Neural progenitor cell (in vitro differentiated cells): ENCODE data around the gene UTP11. TPM values are rescaled to one million over a fixed set of nuclear protein-coding genes. Genes with fewer than 3 reads are reported as not detected.

Experiments used
- DNase-seq: peaks from one replicate; pipeline ENCODE4 v3.0.0-alpha.2; 2016; ENCODE audit warnings: low spot score
- H2AFZ ChIP-seq: fragments of 200-600 bp; sonication (generic); replicated peaks from 2 replicates; pipeline ENCODE4 v1.6.1; 2016; ENCODE audit warnings: antibody characterized with exemption
- H3F3A ChIP-seq: fragments of 200-600 bp; sonication (generic); 2 replicates; pipeline ENCODE4 v1.6.1; 2016; ENCODE audit warnings: antibody characterized with exemption, low read depth
- H3K27ac ChIP-seq: fragments of 200-600 bp; sonication (generic); 2 replicates; pipeline ENCODE4 v1.5.1; 2016; ENCODE audit warnings: mild to moderate bottlenecking
- H3K27me3 ChIP-seq: fragments of 200-600 bp; sonication (generic); 2 replicates; pipeline ENCODE4 v1.6.1; 2016; ENCODE audit warnings: mild to moderate bottlenecking, moderate library complexity
- H3K36me3 ChIP-seq: fragments of 200-600 bp; sonication (generic); 2 replicates; pipeline ENCODE4 v1.5.1; 2016
- H3K4me1 ChIP-seq: fragments of 200-600 bp; sonication (generic); 2 replicates; pipeline ENCODE4 v1.6.1; 2016; ENCODE audit warnings: mixed run types
- H3K4me2 ChIP-seq: fragments of 200-600 bp; sonication (generic); 2 replicates; pipeline ENCODE4 v1.6.1; 2016
- H3K4me3 ChIP-seq: fragments of 200-600 bp; sonication (generic); 2 replicates; pipeline ENCODE4 v1.5.1; 2016
- H3K79me2 ChIP-seq: fragments of 200-600 bp; sonication (generic); 2 replicates; pipeline ENCODE4 v1.6.1; 2016; ENCODE audit warnings: low read depth
- H3K9ac ChIP-seq: fragments of 200-600 bp; sonication (generic); 2 replicates; pipeline ENCODE4 v1.6.1; 2016
- H3K9me3 ChIP-seq: fragments of 200-600 bp; sonication (generic); 2 replicates; pipeline ENCODE4 v1.5.1; 2016; ENCODE audit warnings: low read depth
- H4K20me1 ChIP-seq: fragments of 200-600 bp; sonication (generic); 2 replicates; pipeline ENCODE4 v1.6.1; 2016; ENCODE audit warnings: low read depth
- H3K27ac Mint-ChIP-seq: 3 replicates; pipeline ENCODE4 v1.8.0; 2021; ENCODE audit warnings: mixed read lengths
- H3K27me3 Mint-ChIP-seq: 2 replicates; pipeline ENCODE4 v1.8.0; 2022; ENCODE audit warnings: low read depth, mild to moderate bottlenecking, inconsistent platforms, moderate library complexity, mixed read lengths; ENCODE audit not compliant: insufficient read depth
- H3K36me3 Mint-ChIP-seq: 3 replicates; pipeline ENCODE4 v1.8.0; 2021; ENCODE audit warnings: mixed read lengths
- H3K4me1 Mint-ChIP-seq: 3 replicates; pipeline ENCODE4 v1.8.0; 2021; ENCODE audit warnings: mixed read lengths
- H3K4me3 Mint-ChIP-seq: 3 replicates; pipeline ENCODE4 v1.8.0; 2021; ENCODE audit warnings: mild to moderate bottlenecking, moderate library complexity, mixed read lengths
- H3K9me3 Mint-ChIP-seq: 3 replicates; pipeline ENCODE4 v1.8.0; 2020; ENCODE audit warnings: mixed read lengths
- EZH2 ChIP-seq: fragments of 200-600 bp; sonication (generic); IDR thresholded peaks from 2 replicates; pipeline ENCODE4 v1.6.1; 2017; ENCODE audit warnings: antibody characterized with exemption, mild to moderate bottlenecking, moderate library complexity
- EZH2phosphoT487 ChIP-seq: fragments of 200-600 bp; sonication (generic); IDR thresholded peaks from 2 replicates; pipeline ENCODE4 v1.6.1; 2017; ENCODE audit warnings: antibody characterized with exemption
- total RNA-seq: library from RNA; depleted of rRNA; stranded (reverse); fragments of >200 nt; gene quantifications from 2 replicates; pipeline ENCODE4 v1.2.3, GENCODE V29; 2015; ENCODE audit warnings: low replicate concordance
- TF ChIP-seq, protein P1 (sequence below): fragments of 200-600 bp; sonication (generic); IDR thresholded peaks from 2 replicates; pipeline ENCODE4 v1.5.1; 2017; ENCODE audit warnings: antibody characterized with exemption, mild to moderate bottlenecking

The UTP11 gene
- total RNA-seq, 1 donor from 2014 or later, result 86.0 TPM

DNA sequence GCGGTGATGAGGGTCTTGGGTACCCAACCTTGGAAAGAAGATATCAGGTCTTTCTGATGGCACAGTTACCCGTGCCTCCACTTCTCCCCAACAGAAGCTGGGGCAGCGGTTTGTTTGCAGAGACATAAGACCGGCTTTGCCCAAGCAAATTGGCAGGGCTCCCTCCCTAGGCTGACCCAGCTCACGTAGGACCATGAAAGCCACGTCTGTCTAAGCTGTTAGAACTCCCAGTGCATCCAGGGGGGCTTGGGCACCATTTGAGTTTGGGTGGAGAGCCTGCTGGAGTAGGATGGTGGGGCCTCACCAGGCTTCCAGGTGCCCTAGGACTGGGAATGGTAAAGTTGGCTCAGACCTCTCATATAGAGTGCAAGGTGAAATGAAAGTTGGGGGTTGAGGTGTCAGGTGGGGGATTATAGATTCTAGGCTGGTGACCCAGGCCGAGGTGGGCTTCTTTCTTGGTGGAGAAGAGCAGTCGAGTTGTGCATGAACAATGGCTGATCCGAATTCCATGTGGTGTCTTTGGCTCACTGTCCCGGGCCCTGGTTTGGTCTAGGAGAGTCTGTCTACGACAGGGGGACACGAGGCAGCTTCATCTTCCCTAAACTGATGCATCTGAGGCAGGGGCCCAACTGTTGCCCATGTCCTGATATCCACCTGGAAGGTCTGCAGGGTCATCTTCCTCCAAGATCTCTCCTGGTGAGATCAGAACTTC lies 30.7 kb downstream of the UTP11 start:
- H3K4me1 ChIP-seq, result peaks cover 35% of the 10 kb centered on the region

DNA sequence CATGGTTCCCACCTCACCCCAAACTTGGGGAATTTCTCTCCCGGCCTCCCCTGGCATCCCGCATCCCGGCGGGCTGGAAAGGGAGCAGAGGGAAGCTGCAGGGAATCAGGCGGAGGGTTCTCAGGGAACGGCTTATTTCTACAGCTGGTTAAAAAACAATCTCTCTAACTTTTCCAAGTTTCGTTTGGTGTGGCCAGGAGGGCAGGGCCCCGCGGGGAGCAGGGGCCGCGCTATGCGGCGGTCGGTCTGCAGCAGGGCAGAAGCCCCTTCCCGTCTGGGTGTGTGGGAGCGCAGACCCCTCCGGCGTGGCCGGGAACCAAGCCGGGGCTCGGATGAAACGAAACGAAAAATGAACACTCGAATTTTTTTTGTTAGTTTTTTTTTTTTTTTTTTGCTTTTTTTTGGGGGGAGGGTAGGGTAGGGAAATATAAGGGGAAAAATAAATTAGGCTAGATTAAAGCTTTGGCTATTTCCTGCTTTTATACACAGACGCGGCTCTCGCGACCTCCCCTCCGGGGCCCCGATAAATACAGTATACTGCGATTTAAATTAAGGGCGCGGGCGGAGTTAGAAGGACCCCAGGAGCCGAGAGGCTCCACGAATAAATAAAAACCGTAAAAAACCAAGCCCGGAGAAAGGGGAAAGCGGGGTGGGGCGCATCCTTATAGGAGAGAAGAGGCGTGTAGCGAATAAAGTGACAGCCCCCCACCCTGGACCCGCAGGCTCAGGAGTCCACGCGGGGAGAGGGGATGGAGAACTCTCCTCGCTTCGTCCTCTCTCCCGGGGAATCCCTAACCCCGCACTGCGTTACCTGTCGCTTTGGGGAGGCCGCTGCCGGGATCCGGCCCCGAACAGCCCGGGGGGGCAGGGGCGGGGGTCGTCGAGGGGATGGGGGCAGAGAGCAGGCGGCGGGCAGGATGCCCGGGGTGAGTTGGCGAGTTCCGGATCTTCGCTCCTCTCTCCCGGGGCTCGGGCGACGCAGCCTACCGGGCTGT lies 32.0 kb downstream of the UTP11 start:
- peak overlapping the region; percentile 99 for H3K4me2 ChIP-seq
- peaks cover 45% of the 10 kb centered on the region for H3K4me1 ChIP-seq
- H3K36me3 ChIP-seq, result peaks cover 2% of the 10 kb centered on the region
- Mint-ChIP-seq H3K4me3 (peak overlapping the region; percentile 93), H3K4me1 (peaks cover 53% of the 10 kb centered on the region), H3K27me3 (peaks cover 44% of the 10 kb centered on the region), H3K27ac (no peak overlapping the region), H3K36me3 (peaks cover 10% of the 10 kb centered on the region), H3K9me3 (no peaks in the 10 kb centered on the region)
- peak overlapping the region; percentile 74 for H3K9ac ChIP-seq
- peaks cover 58% of the 10 kb centered on the region for H3F3A ChIP-seq
- H3K27ac ChIP-seq, result peak overlapping the region; percentile 94
- H3K9me3 ChIP-seq, result no peaks in the 10 kb centered on the region
- no peak for DNase-seq
- H3K27me3 ChIP-seq, result no peaks in the 10 kb centered on the region
- peaks cover 97% of the 10 kb centered on the region for H3K79me2 ChIP-seq
- H4K20me1 ChIP-seq, result peaks cover 86% of the 10 kb centered on the region
- peak overlapping the region; percentile 92 for H3K4me3 ChIP-seq
- TF ChIP-seq, protein P1, sequence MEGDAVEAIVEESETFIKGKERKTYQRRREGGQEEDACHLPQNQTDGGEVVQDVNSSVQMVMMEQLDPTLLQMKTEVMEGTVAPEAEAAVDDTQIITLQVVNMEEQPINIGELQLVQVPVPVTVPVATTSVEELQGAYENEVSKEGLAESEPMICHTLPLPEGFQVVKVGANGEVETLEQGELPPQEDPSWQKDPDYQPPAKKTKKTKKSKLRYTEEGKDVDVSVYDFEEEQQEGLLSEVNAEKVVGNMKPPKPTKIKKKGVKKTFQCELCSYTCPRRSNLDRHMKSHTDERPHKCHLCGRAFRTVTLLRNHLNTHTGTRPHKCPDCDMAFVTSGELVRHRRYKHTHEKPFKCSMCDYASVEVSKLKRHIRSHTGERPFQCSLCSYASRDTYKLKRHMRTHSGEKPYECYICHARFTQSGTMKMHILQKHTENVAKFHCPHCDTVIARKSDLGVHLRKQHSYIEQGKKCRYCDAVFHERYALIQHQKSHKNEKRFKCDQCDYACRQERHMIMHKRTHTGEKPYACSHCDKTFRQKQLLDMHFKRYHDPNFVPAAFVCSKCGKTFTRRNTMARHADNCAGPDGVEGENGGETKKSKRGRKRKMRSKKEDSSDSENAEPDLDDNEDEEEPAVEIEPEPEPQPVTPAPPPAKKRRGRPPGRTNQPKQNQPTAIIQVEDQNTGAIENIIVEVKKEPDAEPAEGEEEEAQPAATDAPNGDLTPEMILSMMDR, result no peak
- TF ChIP-seq EZH2phosphoT487, result no peak
- TF ChIP-seq EZH2, result peak; percentile 32
- H2AFZ ChIP-seq, result no peak overlapping the region

More for the DNA sequence above, 30.7 kb downstream of the UTP11 start:
- Histone ChIP-seq H3K27me3 (no peaks in the 10 kb centered on the region), H4K20me1 (peaks cover 80% of the 10 kb centered on the region), H3K27ac (peak overlapping the region; percentile 94), H3K79me2 (peaks cover 96% of the 10 kb centered on the region), H3K4me2 (peak overlapping the region; percentile 99), H3F3A (peaks cover 57% of the 10 kb centered on the region), H2AFZ (no peak overlapping the region), H3K9ac (peak overlapping the region; percentile 74), H3K9me3 (no peaks in the 10 kb centered on the region), H3K36me3 (peaks cover 2% of the 10 kb centered on the region), H3K4me3 (peak overlapping the region; percentile 92)
- H3K27ac Mint-ChIP-seq, result no peak overlapping the region
- TF ChIP-seq EZH2phosphoT487 (no peak), EZH2 (no peak)
- TF ChIP-seq, protein P1, result no peak
- no peak for DNase-seq
- H3K27me3 Mint-ChIP-seq, result peaks cover 38% of the 10 kb centered on the region
- H3K9me3 Mint-ChIP-seq, result no peaks in the 10 kb centered on the region
- H3K4me1 Mint-ChIP-seq, result peaks cover 44% of the 10 kb centered on the region
- peaks cover 11% of the 10 kb centered on the region for H3K36me3 Mint-ChIP-seq
- H3K4me3 Mint-ChIP-seq, result peak overlapping the region; percentile 93

DNA sequence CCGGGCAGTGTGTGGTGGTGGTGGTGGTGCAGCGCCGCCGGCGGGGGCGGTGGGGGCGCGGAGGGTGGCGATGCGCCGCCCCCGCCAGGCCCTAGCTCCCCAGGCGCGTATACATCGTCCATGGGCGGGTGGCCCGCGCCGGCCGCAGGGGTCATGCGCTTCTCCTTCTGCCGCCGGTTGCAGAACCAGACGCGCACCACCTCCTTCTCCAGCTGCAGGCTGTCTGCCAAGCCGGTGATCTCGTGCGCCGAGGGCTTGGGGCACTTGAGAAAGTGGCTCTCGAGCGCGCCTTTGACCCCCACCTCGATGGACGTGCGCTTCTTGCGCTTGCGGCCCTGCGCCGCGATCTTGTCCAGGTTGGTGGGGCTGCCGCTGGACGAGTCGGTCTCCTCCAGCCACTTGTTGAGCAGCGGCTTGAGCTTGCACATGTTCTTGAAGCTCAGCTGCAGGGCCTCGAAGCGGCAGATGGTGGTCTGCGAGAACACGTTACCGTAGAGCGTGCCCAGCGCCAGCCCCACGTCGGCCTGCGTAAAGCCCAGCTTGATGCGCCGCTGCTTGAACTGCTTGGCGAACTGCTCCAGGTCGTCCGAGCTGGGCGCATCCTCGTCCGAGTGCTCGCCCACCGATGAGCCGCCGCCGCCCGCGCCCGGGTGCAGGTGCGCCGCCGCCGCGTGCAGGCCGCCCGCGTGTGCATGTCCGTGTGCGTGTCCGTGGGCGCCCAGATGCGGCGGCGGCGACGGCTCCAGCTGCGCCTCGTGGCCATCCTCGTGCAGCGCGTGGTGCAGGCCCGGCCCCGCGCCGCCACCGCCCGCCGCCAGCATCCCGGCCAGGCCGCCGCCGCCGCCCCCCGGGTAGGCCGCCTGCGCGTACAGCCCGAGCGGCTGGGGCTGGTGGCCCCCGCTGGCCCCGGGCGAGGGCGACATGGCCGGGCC lies 33.1 kb downstream of the UTP11 start:
- peak; percentile 71 for DNase-seq
- no peaks in the 10 kb centered on the region for H3K9me3 Mint-ChIP-seq
- peaks cover 87% of the 10 kb centered on the region for H4K20me1 ChIP-seq
- no peak overlapping the region for H2AFZ ChIP-seq
- no peaks in the 10 kb centered on the region for H3K36me3 ChIP-seq
- peaks cover 55% of the 10 kb centered on the region for H3K4me1 ChIP-seq
- TF ChIP-seq EZH2phosphoT487 (no peak), EZH2 (no peak)
- TF ChIP-seq, protein P1, result no peak
- H3K27ac Mint-ChIP-seq, result no peak overlapping the region
- peak overlapping the region; percentile 45 for H3K9ac ChIP-seq
- peak overlapping the region; percentile 99 for H3K4me2 ChIP-seq
- peak overlapping the region; percentile 92 for H3K4me3 ChIP-seq
- peaks cover 54% of the 10 kb centered on the region for H3F3A ChIP-seq
- peaks cover 97% of the 10 kb centered on the region for H3K79me2 ChIP-seq
- H3K4me3 Mint-ChIP-seq, result peak overlapping the region; percentile 81
- H3K27me3 Mint-ChIP-seq, result peaks cover 44% of the 10 kb centered on the region
- no peaks in the 10 kb centered on the region for H3K27me3 ChIP-seq
- H3K27ac ChIP-seq, result peak overlapping the region; percentile 18
- peaks cover 56% of the 10 kb centered on the region for H3K4me1 Mint-ChIP-seq
- peaks cover 10% of the 10 kb centered on the region for H3K36me3 Mint-ChIP-seq
- no peaks in the 10 kb centered on the region for H3K9me3 ChIP-seq
